Adrenal gland (tissue), 5 donors: ENCODE results near the gene IL15.

Source experiments
- CTCF ChIP-seq, 6 experiments: fragments of 450-650 bp in 4 of 6; fragments of 200-600 bp in 2 of 6; sonication (generic) in 1 of 6; IDR thresholded peaks; 1 replicate in 5 of 6; 2 replicates in 1 of 6; pipeline versions ENCODE4 v1.5.1 to v1.8.0; 2016 to 2021; ENCODE audit warnings: antibody characterized with exemption in 6 of 6, mild to moderate bottlenecking in 2 of 6, moderate library complexity in 1 of 6
- POLR2A ChIP-seq, 2 donors: fragments of 450-650 bp; IDR thresholded peaks; one replicate each; pipeline ENCODE4 v1.6.1; 2017; ENCODE audit warnings: antibody characterized with exemption in 2 of 2, mild to moderate bottlenecking in 2 of 2, moderate library complexity in 1 of 2
- donor health status: DM: no; HTN: no; CAD: no.

GRCh38 chr4:141757287-141757686 lies 120.9 kb downstream of the IL15 start:
- TF ChIP-seq CTCF (IDR thresholded peaks at IDR 0.05) (no peak), POLR2A (IDR thresholded peaks at IDR 0.05) (no peak)
